ENCODE results near the gene MLLT6.

DNA sequence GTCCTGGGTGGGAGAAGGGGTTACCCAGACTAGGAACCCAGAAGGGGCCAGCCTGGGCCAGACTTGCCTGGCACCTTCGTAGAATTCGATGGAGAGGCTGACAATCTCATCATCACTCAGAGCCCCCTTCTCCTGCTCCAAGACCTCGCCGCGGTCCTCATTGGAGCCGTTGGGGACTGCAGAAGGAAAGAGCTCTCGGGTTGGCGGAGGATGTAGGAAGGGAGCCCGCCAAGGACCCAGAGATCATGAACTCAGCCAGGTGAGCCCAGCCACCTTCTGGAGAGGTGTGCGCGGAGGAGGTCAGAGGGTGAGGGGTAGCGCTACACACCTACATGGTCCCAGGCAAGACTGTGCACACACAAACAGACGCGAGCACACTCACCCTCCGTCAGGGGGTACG lies 33.6 kb downstream of the MLLT6 start:
- TF ChIP-seq POLR2A (IDR thresholded peaks at IDR 0.05; ENCODE audit: low read length) (no peak), GATA1 (IDR thresholded peaks at IDR 0.05; ENCODE audit: low read depth, low read length) (no peak)
